ENCODE data around the gene OR1A2. TPM values are rescaled to one million over a fixed set of nuclear protein-coding genes. Genes with fewer than 3 reads are reported as not detected.

OR1A2 gene
- total and polyA plus RNA-seq, 2 of the 13 experiments (the other 11 are each of a cell fraction or from before 2014, with no cell fraction given), result not detected

DNA sequence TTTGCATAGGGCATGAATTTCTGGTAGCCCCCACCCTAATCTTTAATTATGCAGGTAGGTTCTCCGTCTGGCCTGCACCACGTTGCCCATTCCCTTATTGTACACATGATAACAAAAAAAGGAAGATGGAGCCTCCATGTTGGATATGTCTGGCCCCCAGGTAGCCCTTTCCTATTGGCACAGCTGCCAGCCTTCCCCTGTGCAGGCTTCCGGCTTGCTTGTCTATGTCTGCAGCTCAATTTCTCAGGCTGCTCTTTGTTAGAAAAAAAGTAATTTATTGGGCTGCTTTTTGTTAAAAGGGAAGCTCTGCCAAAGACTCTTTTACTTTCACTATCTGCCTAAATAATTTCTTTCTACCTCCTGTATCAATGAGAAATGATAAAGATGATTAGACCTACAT is 15.7 kb downstream of the OR1A2 start:
- in situ Hi-C loops (cut with HindIII; ENCODE audit: extremely low pct_ligation_motif_present, low pct_unique_long_range_greater_than_20kb) (no loop called here), intact Hi-C loops (cut with micrococcal nuclease; ENCODE audit: unreplicated experiment) (no loop called here)
- TF ChIP-seq DZIP1 (CRISPR knock-in tag; IDR thresholded peaks at IDR 0.05), result no peak
- no peak for TF ChIP-seq KLF16 (CRISPR knock-in tag; IDR thresholded peaks at IDR 0.05)
- TF ChIP-seq, protein P1, sequence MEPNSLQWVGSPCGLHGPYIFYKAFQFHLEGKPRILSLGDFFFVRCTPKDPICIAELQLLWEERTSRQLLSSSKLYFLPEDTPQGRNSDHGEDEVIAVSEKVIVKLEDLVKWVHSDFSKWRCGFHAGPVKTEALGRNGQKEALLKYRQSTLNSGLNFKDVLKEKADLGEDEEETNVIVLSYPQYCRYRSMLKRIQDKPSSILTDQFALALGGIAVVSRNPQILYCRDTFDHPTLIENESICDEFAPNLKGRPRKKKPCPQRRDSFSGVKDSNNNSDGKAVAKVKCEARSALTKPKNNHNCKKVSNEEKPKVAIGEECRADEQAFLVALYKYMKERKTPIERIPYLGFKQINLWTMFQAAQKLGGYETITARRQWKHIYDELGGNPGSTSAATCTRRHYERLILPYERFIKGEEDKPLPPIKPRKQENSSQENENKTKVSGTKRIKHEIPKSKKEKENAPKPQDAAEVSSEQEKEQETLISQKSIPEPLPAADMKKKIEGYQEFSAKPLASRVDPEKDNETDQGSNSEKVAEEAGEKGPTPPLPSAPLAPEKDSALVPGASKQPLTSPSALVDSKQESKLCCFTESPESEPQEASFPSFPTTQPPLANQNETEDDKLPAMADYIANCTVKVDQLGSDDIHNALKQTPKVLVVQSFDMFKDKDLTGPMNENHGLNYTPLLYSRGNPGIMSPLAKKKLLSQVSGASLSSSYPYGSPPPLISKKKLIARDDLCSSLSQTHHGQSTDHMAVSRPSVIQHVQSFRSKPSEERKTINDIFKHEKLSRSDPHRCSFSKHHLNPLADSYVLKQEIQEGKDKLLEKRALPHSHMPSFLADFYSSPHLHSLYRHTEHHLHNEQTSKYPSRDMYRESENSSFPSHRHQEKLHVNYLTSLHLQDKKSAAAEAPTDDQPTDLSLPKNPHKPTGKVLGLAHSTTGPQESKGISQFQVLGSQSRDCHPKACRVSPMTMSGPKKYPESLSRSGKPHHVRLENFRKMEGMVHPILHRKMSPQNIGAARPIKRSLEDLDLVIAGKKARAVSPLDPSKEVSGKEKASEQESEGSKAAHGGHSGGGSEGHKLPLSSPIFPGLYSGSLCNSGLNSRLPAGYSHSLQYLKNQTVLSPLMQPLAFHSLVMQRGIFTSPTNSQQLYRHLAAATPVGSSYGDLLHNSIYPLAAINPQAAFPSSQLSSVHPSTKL (CRISPR knock-in tag; IDR thresholded peaks at IDR 0.05), result no peak
- no peak for TF ChIP-seq ZNF468 (CRISPR knock-in tag; IDR thresholded peaks at IDR 0.05)
- TF ChIP-seq ZNF414 (CRISPR knock-in tag; IDR thresholded peaks at IDR 0.05), result no peak
- no peak for TF ChIP-seq CBX2 (IDR thresholded peaks at IDR 0.05; ENCODE audit: low read depth, low read length)
- no peak for TF ChIP-seq CBX2 (CRISPR knock-in tag; IDR thresholded peaks at IDR 0.05; ENCODE audit: low read depth)
- TF ChIP-seq ZSCAN25 (CRISPR knock-in tag; IDR thresholded peaks at IDR 0.05), result no peak
- no peak for TF ChIP-seq ATF3 (CRISPR knock-in tag; IDR thresholded peaks at IDR 0.05)
- TF ChIP-seq, protein P2, sequence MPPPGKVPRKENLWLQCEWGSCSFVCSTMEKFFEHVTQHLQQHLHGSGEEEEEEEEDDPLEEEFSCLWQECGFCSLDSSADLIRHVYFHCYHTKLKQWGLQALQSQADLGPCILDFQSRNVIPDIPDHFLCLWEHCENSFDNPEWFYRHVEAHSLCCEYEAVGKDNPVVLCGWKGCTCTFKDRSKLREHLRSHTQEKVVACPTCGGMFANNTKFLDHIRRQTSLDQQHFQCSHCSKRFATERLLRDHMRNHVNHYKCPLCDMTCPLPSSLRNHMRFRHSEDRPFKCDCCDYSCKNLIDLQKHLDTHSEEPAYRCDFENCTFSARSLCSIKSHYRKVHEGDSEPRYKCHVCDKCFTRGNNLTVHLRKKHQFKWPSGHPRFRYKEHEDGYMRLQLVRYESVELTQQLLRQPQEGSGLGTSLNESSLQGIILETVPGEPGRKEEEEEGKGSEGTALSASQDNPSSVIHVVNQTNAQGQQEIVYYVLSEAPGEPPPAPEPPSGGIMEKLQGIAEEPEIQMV (CRISPR knock-in tag; IDR thresholded peaks at IDR 0.05; ENCODE audit: low read depth), result no peak
- TF ChIP-seq, protein P3, sequence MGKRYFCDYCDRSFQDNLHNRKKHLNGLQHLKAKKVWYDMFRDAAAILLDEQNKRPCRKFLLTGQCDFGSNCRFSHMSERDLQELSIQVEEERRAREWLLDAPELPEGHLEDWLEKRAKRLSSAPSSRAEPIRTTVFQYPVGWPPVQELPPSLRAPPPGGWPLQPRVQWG (CRISPR knock-in tag; IDR thresholded peaks at IDR 0.05; ENCODE audit: borderline replicate concordance, low read depth), result no peak
- TF ChIP-seq KDM1A (CRISPR knock-in tag; IDR thresholded peaks at IDR 0.05), result no peak
- TF ChIP-seq, protein P4, sequence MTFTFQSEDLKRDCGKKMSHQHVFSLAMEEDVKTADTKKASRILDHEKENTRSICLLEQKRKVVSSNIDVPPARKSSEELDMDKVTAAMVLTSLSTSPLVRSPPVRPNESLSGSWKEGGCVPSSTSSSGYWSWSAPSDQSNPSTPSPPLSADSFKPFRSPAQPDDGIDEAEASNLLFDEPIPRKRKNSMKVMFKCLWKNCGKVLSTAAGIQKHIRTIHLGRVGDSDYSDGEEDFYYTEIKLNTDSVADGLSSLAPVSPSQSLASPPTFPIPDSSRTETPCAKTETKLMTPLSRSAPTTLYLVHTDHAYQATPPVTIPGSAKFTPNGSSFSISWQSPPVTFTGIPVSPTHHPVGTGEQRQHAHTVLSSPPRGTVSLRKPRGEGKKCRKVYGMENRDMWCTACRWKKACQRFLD (CRISPR knock-in tag; IDR thresholded peaks at IDR 0.05; ENCODE audit: borderline replicate concordance), result no peak
- TF ChIP-seq ZNF33B (CRISPR knock-in tag; IDR thresholded peaks at IDR 0.05), result no peak

More for the DNA sequence above, 15.7 kb downstream of the OR1A2 start:
- ChIA-PET CTCF (ENCODE audit: low intra/inter-chr PET ratio, low total read pairs) (no interaction called here), POLR2A (no interaction called here)
- WGBS (ENCODE audit: low lambda C conversion rate), result 19% methylated on average over 3 of the region's 3 CpGs
- Histone ChIP-seq H3K4me2 (ENCODE audit: low read depth, low read length) (no peak overlapping the region), H2AFZ (ENCODE audit: low read length) (no peak overlapping the region), H3K4me3 (replicated peaks in 1 of 3; ENCODE audit: insufficient read depth in 1 of 3, low read depth in 2 of 3, low read length in 3 of 3) (no peak overlapping the region), H3K9me3 (ENCODE audit: low read length) (no peaks in the 10 kb centered on the region), H3K9ac (ENCODE audit: insufficient read depth, low read depth, low read length) (no peak overlapping the region), H3K36me3 (replicated peaks in 1 of 2; ENCODE audit: control insufficient read depth in 1 of 2, insufficient read depth in 2 of 2, low read length in 2 of 2) (no peaks in the 10 kb centered on the region), H4K20me1 (ENCODE audit: insufficient read depth, low read length) (no peaks in the 10 kb centered on the region), H3K27ac (ENCODE audit: extremely low read length, insufficient read depth, low read length) (no peak overlapping the region), H3K79me2 (ENCODE audit: insufficient read depth, low read length) (no peaks in the 10 kb centered on the region), H3K27me3 (ENCODE audit: control insufficient read depth in 1 of 2, insufficient read depth in 2 of 2, low read length in 2 of 2) (no peaks in the 10 kb centered on the region; a peak in 1 of 5 replicates), H3K4me1 (ENCODE audit: insufficient read depth, low read length) (no peaks in the 10 kb centered on the region)
- DNase-seq (ENCODE audit: low spot score) (no peak), ATAC-seq (no peak), FAIRE-seq (no peak)
- no TSS peak for BruUV-seq (replicated peaks)

All from HepG2 (cell line).